SHP77 (cell line): ENCODE measurements around the gene ABTB2.

Experiments used
- DNase-seq, 2 experiments: peaks; one replicate each; lab custom pipeline; 2025; lab: John Stamatoyannopoulos, UW

ABTB2 gene

DNA sequence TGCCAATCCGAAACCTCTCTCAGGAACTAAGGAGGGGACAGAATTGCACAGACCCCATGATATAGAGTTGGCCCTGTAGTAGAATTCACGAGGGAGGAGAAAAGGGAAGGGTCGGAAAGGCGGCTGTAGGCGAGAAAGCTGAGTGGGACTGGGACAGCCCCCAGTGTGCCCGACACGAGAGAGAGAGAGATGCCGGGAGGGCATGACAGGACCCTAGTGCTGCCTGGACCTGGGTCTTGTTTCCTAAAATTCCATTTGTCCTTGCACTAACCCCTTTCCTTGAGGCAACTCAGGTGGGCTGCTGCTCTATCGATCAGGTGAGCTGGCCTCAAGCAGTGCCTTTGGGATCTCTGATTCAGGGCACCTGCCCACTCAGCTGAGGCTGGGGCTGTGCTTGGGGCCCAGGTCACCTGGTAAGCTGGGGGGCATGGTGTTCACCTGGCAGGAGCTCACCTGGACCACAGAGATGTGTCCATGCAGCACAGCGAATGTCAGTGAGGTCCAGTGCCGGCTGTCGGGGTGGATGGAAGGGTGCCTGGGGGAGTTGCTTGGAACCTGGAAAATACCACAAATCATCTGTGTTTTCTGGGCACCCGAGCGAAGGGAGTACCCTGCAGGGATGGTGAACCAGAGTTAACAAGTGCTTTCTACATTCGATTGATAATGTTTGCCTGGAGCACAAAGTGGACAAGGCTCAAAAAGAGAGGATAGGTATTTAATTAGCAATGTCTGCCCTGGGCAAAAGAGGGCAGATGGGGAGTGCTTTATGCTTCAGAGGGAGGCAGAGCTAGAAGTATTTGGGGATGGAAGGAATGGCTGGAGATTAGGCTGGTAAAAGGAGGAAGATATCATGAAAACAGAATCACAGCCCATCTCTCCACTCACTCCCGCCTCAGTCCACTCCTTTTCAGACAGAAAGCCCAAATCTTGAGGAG is 190.7 kb downstream of the ABTB2 start:
- no peak for DNase-seq

DNA sequence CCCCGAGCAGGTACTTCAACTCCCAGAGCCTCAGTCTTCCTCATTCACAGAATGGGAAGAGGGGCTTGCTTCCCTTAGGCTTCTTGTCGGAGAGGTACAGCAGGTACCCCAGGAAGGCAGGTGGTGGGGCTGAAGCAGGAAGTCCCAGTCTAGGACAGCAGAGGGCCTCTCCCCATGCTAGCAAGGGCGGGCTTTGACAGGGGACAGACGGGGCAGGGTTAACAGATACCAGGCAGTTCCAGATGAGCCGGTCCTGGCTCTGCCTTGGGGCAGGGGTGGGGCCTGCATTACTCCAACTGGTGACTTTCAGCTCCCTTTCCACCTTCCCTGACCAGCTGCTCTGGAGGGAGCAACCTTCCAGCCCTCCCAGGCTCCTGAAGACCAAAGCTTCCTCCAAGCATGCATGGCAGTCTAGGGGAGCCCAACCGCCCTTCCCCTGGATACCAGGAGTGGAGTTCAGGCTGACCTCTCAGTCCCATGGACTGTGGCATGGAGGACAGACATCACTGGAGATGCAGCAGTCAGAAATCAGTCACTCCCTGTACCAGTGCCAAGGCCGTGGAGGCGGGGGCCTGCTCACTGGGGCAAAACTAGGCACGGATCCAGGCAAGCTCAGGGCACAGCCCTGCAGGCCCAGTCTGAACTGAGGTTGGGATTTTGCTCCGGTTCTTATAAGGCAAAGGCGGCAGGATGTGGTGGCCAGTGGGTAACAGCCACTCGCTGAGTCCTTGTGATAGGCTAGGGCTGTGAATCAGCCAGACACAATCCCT is 191.8 kb downstream of the ABTB2 start:
- no peak for DNase-seq

DNA sequence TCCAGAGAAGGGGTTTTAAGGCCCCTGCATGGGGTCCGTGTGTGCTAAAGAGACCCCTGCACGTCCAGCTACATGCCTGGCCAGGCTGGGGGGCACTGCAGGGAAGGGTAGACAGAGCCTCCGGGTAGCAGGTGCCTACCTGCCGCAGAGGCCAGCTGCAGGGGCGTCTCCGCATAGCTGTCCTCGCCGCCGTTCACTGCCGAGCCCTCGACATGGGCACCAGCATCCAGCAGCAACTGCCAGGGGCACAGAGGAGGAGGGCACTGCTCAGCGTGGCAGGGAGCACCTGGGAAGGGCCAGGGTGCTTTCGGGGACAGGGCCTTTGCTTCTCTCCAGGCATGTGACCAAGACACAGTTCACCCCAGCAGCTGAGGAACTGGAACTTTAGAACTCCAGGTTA is 192.7 kb downstream of the ABTB2 start:
- no peak for DNase-seq

DNA sequence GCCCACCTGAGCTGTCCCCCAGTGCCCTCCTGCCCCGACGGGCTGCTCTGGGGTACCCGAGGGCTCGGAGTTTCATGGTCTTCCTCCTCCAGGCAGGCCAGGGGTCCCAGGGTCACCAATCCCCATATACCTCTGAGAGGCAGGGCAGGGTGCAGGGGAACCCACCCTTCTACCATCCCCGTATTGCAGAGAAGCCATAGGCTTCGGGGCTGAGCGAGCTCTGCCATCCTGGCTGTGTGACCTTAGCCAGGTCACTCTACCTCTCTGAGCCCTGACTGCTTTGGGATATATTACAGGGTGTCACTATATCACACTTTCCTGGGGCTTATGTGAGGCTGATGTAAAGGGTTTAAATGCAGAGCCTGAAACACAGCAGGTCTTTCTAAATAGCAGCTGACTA is 195.0 kb downstream of the ABTB2 start:
- DNase-seq, result no peak

DNA sequence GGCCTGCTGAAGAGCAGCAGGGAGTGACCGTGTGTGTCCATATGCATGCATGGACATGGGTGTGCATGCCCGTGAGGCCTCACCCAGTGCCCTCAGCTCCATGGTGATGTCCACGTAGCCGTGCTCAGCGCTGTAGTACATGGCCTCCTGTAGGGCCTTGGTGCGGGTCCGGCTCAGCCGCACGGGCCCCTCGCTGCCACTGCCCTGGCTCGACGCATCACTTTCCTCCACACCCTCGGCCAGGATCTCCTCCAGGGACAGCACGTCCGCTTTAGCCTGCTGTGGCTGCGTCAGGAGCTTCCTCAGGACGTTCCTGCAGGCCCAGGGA is 195.4 kb downstream of the ABTB2 start:
- no peak for DNase-seq

DNA sequence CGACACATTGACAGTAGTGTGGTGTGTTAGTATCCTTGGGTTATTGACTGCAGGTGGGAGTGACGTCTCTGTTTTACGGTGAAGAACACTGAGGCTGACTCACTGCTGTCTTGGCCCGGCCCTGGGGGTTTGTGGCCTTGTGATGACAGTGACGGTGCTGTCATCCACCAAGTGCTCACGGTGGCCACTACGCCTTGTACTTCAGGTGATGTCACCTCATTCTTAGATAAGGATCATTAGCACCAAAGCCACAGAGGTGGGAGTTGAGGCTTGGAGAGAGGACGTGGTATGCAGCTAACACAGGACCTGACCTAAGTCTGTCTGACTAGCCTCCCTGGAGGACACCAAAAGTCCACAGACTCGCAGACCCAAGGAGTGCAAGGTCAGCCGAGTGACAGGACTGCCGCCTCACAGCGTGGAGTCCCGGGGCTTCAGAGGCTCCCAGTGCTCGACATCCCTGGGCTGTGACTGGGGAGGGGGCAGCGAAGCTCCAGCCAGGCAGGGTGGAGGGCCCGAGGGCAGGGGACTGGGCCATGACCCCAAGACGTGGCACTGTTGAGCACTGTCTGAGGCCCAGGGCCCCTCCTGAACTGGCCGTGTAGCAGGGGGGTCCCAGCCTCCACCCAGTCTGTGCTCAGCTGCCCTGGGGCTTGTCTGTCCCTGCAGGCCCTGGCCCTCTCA is 195.9 kb downstream of the ABTB2 start:
- DNase-seq, result no peak

DNA sequence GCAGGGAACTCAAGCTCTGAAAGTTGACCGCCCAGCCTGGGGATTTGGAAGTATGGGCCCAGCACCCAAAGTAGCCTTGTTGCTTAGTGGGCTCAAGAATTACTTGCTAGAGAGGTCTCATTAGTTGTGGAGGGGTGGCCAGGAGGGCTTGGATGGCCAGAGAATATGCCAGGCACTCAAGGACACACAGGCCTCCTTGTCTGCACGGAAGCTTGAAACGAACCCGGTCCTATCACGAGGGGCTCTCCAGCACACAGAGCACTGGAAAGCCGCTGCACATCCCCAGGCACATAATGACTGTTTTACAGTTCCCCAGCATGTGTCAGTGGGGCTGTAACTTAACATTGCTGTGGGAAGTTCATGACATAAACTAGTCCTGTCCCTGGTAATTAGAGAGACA is 196.4 kb downstream of the ABTB2 start:
- DNase-seq, result no peak

DNA sequence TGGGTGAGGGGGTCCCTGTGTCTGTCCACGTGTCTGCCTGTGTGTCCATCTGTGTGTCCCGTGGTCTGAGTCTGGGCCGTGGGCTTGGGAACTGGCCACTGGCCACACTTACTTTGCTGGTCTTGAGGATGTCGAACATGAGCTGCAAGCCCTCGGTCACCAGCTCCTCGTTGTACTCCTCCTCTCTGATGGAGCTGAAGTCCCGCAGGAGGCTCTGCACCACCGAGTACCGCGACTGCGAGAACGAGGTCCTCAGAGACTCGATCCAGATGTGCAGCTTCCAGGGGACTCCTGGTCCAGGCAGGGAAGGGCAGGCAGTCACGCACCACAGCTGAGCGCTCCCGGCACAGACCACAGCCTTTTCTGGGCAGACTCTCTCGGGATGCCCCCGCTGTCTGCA is 197.0 kb downstream of the ABTB2 start:
- DNase-seq, result no peak

DNA sequence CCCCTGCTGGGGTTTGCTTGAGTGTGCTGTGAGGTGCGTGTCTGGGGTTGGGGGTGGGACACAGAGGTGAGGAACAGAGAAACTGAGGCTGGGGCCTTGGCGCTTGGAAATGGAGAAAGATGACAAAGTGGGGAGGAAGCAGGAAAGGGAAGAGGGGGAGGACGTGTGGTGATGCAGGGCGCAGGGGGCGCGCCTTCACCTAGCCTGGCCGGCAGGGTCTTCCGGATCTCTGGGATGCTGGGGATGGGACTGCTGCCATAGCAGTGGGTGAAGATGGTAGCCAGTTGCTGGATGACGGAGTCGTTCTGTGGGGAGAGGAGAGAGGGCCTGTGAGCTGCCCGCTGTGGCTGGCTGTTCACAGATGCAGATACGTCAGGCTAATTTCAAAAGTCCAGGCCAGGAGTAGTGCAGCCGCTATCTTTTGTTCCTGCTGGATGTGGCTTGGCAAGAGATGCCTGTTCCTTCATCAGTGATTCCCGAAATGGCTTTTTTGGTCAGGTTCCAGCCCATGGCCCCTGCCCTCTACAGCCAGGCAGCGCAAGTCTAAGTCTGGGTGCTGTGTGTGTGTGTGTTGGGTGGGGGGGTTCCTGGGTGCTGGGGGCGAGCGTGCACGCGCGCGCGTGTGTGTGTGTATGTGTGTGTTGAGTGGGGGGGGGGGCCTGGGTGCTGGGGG is 197.6 kb downstream of the ABTB2 start:
- no peak for DNase-seq

DNA sequence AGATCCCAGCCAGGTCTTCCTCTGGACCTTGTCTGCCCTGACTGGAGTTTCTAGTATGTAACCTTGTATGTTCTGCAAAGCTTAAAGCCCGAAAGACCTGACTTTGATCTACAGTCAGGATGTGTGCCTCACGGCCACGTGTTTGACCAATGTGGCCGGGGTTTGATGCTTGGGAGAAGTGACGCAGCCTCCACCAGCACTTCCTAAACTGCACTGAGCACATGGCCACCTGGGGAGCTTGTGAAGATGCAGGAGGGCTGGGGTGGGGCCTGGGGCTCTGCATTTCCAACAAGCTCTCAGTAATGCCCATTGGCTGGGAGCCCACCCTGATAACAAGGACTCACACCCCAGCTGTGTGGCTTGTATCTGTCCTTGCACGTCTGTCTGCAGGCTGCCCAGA is 199.1 kb downstream of the ABTB2 start:
- DNase-seq, result no peak

DNA sequence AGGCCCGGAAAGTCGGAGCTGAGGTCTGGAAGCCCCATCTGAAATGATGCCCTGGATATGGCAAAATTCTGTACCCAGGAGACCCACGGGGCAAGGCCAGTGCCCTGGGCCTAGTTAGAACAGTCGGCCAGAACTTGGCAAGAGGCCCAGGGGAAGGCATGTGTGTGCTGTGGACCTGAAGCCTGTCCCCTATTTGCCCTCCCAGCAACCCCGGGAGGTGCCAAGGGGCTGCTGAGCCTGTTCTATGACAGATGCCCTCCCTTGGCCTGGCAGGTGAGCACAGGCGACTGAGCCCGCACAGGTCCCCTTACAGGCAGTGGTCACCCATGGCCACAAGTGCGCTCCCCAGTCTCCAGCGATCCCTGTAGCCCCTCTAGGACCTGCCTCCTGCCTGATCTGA is 200.6 kb downstream of the ABTB2 start:
- DNase-seq, result no peak

DNA sequence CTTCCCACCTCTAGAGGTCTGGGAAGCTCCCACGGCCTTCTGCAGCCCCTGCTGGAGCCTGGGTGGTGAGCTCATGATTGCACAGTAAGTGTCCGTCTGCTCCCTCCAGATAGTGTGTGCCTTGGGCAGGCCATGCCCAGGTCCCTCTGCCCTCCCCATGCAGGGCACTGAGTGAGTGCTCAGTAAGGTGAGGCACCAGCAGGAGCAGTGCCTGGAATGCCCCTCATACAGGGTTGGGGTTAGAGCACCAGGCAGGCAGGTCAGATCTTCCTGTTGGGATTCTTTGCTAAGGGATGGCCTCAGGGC is 202.1 kb downstream of the ABTB2 start:
- no peak for DNase-seq

DNA sequence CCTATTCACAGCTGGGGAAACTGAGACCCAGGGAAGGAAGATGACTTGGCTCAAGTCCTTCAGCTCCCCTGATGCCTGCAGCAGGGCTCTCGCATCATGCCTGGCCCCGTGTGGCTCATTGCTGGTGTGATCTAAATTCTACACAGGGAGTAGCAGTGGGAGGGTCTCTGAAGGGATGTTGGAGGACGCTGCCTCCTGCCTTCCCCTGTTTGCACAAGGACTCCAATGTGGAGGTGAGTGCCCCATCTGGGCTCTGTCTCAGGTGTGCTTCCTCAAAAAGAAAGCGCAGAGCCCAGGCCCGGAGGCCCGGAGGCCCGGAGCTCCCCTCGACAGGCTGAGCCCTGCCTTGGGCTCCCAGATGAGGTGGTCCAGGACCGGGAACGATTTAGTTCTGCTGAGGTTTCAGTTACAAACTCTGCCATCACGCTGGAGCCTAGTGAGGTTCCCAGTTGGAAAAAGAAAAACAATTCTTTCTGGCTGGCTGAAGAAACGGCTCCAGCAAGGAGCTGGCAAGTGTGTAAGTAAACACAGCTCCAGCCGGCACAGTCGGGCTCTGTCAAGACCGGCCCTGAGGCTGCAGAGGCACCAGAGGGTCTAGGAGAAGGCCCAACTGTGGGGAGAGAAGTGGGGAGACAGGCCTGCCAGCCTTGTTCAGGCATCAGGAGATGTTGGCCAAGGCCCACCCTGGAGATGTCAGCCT is 202.6 kb downstream of the ABTB2 start:
- DNase-seq, result no peak

DNA sequence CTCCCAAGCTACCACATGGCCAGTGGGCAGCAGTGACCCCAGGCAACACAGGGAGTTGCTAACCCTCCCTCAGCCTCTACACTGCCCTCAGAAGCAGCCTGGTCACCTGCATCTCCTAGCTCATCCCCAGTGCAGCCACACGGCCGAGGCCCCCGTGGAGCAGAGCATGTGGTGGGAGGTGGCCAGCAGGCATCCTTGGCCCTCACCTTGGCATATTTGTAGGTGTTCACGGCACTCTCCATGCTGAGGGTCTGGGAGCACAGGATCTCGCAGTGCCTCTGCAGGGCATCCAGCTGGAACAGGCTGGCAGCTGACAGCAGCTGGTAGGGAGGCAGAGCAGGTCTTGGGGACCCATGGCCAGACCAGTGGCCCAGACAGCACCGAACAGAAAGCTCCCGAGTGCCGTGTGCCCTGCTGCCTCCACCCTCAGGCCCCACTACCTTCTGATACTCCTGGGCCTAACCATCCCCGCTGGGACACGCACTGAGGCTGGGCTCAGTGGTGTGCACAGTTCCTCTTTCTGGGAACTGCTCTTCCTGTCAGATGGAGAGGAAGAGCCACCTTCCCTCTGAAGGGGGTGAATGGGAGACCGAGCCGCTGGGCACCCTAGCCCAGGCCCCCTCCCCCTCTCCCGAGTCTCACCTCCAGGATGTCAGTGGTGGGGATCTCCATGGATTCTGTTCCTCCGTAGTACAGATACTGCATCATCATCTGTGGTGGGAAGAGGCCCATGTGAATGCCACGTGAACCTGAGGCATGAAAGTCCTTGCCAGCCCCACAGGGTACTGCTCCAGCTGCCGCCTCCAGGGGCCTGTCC is 203.5 kb downstream of the ABTB2 start:
- DNase-seq, result no peak

DNA sequence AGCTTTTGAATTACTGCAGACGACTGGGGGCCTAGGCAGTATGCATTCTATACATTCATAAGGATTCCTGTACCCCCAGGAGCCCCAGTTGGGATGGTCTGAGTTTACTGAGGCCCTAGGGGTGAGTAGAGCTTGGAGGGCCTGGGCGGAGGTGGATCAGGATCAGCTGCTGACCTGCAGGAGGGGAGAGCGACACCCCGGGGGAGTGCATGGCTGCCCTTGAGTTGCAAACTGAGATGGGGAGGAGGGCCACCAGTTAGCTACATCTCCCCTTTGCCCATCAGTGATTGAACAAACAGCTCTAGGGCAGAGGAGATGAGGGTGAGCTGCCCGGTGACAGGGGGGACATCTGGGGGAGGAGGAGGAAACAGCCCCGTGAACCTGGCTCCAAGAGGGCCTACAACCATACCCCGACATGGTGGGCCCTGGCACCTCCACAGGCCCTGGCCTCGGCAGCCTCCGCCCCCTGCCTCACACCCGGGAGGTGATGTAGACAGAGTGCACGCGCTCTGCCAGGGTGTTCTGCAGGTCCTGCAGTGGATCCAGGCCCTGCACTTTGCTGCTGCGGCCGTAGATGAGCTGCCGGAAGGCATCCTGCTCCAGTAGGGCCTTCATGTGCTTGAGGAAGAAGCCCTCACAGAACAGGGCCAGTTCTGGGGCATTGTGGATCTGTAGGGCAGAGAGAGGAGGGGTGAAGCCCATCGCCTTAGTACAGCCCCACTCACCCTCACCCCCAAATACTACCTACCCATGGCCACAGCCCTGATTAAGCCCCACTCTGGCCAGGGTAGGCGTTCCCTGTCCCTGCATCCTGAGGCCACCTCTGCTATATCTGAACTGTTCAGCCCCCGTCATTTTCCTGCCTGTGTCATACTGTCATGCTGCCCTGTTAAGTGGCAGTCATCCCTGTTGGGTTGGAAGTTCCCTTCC is 205.6 kb downstream of the ABTB2 start:
- DNase-seq, result no peak

DNA sequence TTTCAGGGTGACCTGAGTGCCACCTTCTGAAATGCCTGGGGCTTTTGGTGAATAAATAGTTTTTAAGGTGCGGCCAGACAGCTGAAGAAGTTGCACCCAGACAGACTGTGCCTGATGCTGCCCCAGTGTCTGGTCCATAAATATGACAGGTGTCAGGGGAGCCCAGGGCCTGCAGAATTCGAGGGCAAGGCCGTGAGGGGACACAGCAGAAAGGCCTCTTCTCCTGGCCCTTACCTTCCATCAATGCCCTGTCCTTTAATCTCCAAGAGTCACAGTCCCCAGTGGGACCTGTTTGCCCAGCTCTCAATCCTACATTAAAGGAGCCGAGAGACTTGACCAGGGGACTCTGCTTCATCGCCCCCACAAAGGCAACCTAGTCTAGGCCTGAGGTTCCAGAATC is 206.6 kb downstream of the ABTB2 start:
- DNase-seq, result no peak

DNA sequence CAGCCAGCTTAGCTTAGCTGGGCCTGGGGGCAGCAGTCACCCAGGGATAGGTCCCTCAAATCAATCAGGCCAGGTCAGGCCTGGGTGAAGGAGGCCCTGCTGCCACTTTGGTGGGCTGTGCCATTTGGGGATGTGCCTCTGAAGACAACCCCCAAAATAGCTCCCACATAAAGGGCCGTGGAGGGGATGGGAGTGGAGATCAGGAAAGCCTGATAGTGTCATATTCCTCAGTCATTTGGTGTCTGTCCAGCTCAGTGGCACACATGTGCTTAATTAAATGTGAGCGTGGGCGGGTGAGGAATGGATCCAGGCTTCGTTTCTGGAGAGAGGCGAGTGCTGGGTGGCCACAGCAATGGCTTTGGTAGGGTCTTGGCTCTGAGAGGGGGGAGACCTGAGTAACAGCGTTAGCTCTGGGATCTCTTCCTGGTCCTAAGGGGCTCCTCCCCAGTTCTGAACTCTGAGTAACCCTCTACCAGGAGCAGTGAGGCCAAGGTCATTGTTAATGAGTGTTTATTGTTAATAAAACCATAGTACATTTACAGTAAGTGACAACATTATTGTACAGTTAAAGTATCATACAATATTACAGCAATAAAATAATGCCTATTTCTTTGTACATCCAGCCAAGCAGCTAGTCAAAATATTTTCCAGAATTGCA is 207.2 kb downstream of the ABTB2 start:
- DNase-seq, result no peak

DNA sequence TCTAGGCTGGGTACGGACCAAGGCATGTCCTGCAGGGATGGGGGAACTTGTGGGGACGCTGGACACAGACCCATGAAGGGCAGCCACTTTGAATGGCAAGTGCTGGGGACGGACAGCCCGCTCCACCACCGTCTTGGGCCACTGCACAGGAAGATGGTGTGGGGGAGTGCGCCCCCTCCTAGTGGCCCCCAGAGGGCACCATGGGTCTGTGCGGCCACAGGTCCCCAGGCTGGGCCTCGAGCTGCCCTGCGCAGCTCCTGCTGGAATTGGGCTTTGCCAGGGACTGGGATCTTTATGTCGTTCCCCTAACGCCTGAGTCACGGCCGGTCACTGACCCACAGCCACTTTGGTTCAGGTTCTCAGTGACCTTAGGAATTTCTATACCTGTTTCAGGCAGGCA is 208.0 kb downstream of the ABTB2 start:
- no peak for DNase-seq

DNA sequence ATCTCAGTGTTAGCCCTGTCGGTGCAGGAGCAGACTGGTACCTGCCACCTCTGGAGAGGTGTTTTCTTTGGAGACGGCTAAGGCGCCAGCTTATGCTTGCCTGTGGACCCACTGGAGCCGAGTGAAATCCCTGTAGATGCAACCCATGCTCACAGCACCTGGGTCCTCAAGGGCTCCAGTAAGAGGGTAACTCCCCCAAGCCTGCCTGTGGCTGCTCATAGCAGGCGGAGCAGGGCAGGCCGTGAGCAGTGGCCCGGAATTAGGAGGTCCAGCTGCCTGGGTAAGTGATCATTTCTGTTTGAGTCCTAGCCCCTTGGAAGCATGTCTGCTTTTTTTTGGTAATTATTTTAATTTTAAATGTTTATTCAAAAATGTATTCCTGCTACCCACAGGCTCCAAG is 208.5 kb downstream of the ABTB2 start:
- DNase-seq, result no peak
